Right lobe of liver (tissue), 6 donors: ENCODE measurements around the gene KCNQ1. TPM values are rescaled to one million over a fixed set of nuclear protein-coding genes. Genes with fewer than 3 reads are reported as not detected.

Experiments
- ATAC-seq, 4 donors: fragments of 200-7000 bp; cut with Tn5 transposase; one replicate each; pipeline ENCODE4 v1.9.1; 2020; ENCODE audit warnings: mild to moderate bottlenecking in 4 of 4, moderate library complexity in 4 of 4
- DNase-seq, 3 donors: peaks; one replicate each; pipeline ENCODE4 v3.0.0-alpha.2; 2020
- H3K27ac ChIP-seq, 3 donors: fragments of 200-600 bp; one replicate each; pipeline ENCODE4 v1.8.0; 2022
- H3K27me3 ChIP-seq, 2 donors: fragments of 200-600 bp; one replicate each; pipeline ENCODE4 v1.8.0; 2022
- H3K36me3 ChIP-seq, 4 donors: fragments of 200-600 bp; sonication (generic) in 1 of 4; one replicate each; pipeline versions ENCODE4 v1.5.1 to v1.8.0; 2017 to 2022; ENCODE audit warnings: control low read depth in 1 of 4
- H3K4me1 ChIP-seq, 4 donors: fragments of 200-600 bp; sonication (generic) in 1 of 4; one replicate each; pipeline versions ENCODE4 v1.5.1 to v1.8.0; 2017 to 2022; ENCODE audit warnings: control low read depth in 1 of 4
- H3K4me3 ChIP-seq, 3 donors: fragments of 200-600 bp; one replicate each; pipeline ENCODE4 v1.8.0; 2022
- H3K9me3 ChIP-seq, 4 donors: fragments of 200-600 bp; sonication (generic) in 1 of 4; one replicate each; pipeline versions ENCODE4 v1.5.1 to v1.8.0; 2017 to 2022; ENCODE audit warnings: control low read depth in 1 of 4
- POLR2A ChIP-seq: fragments of 450-650 bp; IDR thresholded peaks from one replicate; pipeline ENCODE4 v1.6.1; 2017; ENCODE audit warnings: antibody characterized with exemption, mild to moderate bottlenecking
- WGBS: methylation state at CpG from one replicate; pipeline ENCODE4 v1.1.6; 2018; ENCODE audit warnings: low coverage, low lambda C conversion rate; ENCODE audit not compliant: insufficient coverage; ENCODE audit errors: missing lambda C conversion rate; 5-methylcytosine and 5-hydroxymethylcytosine counted together
- intact Hi-C, 2 donors: fragments of 100-400 bp; cut with DNase I; formaldehyde crosslinking; loops; one replicate each; pipeline versions ENCODE4 v1.11.2 to v1.14.1; 2022
- total RNA-seq, 6 experiments: library from RNA; depleted of rRNA in 2 of 6; stranded (reverse); fragments of >200 nt in 2 of 6; fragmentation: NEBNext Ultra II Directional in 3 of 6; extraction: Animal tissue kit (Norgen Biotek cat#: 25700) in 3 of 6; gene quantifications; one replicate each; pipeline versions ENCODE4 v1.1.0 to v1.2.4, GENCODE V29; 2016 to 2023
- TF ChIP-seq, protein P1 (sequence below), 4 donors: fragments of 200-600 bp in 3 of 4; fragments of 450-650 bp in 1 of 4; IDR thresholded peaks; one replicate each; pipeline versions ENCODE4 v1.5.1 to v1.8.0; 2016 to 2022; ENCODE audit warnings: antibody characterized with exemption in 4 of 4, mild to moderate bottlenecking in 2 of 4
- donor health status: DM: no; HTN: yes; CAD: no.
- donor health status: DM: no; HTN: no; CAD: no.
- donor health status: DM: no; HTN: no; CAD: no.
- donor health status: DM: no; HTN: yes; CAD: no.
- donor health status: DM: no; HTN: yes; CAD: no.

Gene KCNQ1
- total RNA-seq, 6 experiments from 2014 or later, result 0.61 to 2.4 (median 1.8) TPM

DNA sequence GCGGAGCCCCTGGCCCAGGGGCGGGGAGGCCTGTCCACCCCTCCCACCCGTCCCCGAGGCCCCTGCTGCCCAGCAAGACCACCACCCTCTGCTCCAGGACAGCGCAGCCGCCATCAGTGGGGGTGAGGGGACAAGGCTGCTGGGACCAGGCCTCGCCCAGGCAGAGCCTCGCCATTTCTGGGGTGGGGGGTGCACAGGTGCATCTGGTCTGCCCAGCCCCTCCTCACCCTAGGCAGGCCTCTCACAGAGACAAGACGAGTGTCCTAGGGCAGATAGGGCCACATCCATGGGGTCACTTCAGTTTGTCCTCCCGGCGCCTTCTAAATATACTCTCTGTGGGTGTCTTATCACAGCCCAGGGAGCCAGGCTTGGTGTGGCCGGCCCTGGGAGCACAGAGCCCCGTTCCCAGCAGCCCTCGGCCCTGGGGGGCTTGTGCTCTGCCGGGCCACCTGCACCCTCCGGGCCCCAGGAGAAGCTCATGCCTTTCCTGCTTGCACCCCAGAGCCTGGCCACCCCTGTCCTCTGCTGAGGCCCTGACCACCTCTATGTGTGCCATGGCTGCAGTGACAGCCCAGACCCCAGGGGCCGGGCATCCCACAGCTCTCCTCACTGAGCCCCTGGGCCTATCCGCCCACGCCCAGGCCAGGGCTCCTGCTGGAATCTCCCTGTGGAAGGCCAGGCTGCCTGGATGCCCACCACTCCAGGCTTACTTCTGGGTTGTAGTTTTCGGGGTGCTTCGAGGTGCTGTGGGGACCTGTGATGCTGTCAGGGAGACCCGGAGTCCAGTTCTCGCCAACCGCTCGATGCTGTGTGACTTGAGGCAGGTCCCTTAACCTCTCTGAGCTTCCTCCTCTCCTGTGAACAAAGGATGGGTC lies 70.8 kb downstream of the KCNQ1 start:
- Histone ChIP-seq H3K27ac (no peak overlapping the region), H3K4me1 (no peaks in the 10 kb centered on the region), H3K9me3 (no peaks in the 10 kb centered on the region), H3K36me3 (no peaks in the 10 kb centered on the region), H3K4me3 (no peak overlapping the region), H3K27me3 (no peaks in the 10 kb centered on the region)
- intact Hi-C loops, result loop anchor here in 1 of 2 donors (10.0 kb wide), 1 partner anchor 71 kb away; the partner anchor contains the start of genes KCNQ1 and TRPM5
- DNase-seq (peak in 2 of 3 donors; percentile 15 to 38), ATAC-seq (no peak)
- 55% methylated on average over 4 of the region's 25 CpGs for WGBS
- TF ChIP-seq, protein P1, sequence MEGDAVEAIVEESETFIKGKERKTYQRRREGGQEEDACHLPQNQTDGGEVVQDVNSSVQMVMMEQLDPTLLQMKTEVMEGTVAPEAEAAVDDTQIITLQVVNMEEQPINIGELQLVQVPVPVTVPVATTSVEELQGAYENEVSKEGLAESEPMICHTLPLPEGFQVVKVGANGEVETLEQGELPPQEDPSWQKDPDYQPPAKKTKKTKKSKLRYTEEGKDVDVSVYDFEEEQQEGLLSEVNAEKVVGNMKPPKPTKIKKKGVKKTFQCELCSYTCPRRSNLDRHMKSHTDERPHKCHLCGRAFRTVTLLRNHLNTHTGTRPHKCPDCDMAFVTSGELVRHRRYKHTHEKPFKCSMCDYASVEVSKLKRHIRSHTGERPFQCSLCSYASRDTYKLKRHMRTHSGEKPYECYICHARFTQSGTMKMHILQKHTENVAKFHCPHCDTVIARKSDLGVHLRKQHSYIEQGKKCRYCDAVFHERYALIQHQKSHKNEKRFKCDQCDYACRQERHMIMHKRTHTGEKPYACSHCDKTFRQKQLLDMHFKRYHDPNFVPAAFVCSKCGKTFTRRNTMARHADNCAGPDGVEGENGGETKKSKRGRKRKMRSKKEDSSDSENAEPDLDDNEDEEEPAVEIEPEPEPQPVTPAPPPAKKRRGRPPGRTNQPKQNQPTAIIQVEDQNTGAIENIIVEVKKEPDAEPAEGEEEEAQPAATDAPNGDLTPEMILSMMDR (IDR thresholded peaks at IDR 0.05), result no peak
- no peak for TF ChIP-seq POLR2A

DNA sequence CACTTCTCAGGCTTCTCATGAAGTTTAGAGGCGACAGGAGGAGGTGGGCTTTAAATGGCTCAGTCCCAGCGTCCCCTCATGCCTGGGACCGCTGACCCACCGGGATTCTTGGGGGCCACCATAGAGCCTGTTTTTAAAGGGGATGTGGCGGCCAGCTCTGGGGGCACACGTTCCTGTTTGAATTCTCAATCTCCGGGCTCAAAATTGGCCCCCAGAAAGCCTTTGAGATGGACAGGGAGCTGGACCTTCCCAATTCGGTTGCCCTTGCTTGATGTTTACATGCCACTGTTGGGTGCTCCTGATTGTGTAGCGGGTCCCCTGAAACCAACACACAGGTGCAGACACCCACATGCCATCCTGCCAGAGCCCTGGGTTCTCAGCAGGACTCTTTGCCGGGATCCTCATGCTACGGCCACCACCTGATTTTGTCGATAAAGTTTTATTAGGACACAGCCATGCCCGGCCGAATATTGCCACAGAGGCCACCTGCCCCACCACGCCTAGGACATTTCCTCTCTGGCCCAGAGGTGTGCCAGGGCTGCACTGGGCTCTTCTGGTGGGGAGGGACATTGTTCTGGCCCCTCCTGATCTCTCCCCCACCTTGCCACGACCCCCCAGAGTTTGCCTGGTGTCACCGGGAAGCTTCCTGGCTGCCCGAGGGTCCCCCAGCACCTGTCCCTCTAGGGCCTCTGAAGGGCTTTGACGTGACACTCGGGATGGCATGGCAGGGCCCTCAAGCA lies 71.6 kb downstream of the KCNQ1 start:
- H3K4me3 ChIP-seq, result no peak overlapping the region
- H3K27me3 ChIP-seq, result no peaks in the 10 kb centered on the region
- DNase-seq (peak in 2 of 3 donors; percentile 11 to 41), ATAC-seq (no peak)
- no peaks in the 10 kb centered on the region for H3K4me1 ChIP-seq
- intact Hi-C loops, result loop anchor here in 1 of 2 donors (10.0 kb wide), 1 partner anchor 72 kb away; the partner anchor contains the start of genes KCNQ1 and TRPM5
- WGBS, result no CpG with 5 or more reads among the region's 20 CpGs
- H3K9me3 ChIP-seq, result no peaks in the 10 kb centered on the region
- no peak overlapping the region for H3K27ac ChIP-seq
- no peaks in the 10 kb centered on the region for H3K36me3 ChIP-seq
- no peak for TF ChIP-seq POLR2A
- TF ChIP-seq, protein P1 (IDR thresholded peaks at IDR 0.05), result no peak

DNA sequence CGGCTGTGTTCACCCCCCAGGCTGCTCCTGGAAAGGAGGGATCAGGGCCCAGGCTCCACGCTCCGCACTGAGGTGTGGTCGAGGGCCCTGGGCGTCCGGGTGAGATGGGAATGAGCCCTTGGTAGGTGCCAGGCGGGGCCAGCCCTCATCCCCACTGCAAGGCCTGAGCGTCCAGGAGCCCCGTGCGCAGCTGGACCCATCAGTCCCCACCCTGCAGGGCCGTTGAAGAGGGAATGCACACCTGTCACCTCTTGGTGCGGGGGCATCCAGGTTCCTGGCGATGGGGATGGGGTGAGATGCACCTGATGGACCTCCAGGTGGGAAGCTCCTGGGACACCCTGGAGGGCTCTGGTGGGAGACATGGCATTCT lies 72.2 kb downstream of the KCNQ1 start:
- Histone ChIP-seq H3K9me3 (no peaks in the 10 kb centered on the region), H3K27me3 (no peaks in the 10 kb centered on the region), H3K27ac (no peak overlapping the region), H3K4me3 (no peak overlapping the region), H3K36me3 (no peaks in the 10 kb centered on the region), H3K4me1 (no peaks in the 10 kb centered on the region)
- 33% methylated on average over 1 of the region's 13 CpGs for WGBS
- peak in 2 of 3 donors; percentile 11 to 38 for DNase-seq
- intact Hi-C loops, result loop anchor here in 1 of 2 donors (10.0 kb wide), 1 partner anchor 72 kb away; the partner anchor contains the start of genes KCNQ1 and TRPM5
- ATAC-seq, result no peak
- no peak for TF ChIP-seq POLR2A
- TF ChIP-seq, protein P1 (IDR thresholded peaks at IDR 0.05), result no peak

DNA sequence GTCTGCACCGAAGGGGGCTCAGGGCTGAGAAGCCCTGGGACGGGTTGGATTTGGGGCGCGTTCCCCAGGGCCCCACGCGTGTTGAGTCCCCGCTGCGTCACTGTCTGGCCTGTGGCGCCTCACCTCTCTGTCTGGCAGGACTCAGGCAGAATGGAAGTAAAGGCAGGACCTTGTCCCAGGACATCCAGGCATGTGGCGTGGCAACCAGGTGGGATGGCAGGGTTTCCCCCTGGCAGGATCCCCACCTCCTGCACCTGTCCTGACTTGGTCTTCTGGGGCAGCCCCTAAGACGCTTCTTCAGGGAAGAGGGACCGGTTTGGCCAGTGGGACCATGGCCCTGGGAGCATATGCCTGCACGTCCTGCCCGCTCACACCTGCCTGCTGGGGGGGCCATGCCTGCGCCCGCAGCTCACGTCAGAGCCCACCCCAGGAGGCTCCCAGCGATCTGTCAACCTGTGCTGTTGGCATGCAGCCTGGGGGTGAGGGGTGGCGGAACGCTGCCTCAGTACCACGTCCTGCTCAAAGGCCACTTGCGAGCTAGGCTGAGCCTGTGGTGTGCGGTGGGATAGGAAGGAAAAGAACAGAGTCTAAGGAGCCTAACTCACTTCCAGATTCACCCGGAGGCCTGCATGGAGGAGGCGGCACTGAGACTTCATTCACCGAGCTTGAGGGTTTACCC lies 72.7 kb downstream of the KCNQ1 start:
- intact Hi-C loops, result loop anchor here in 1 of 2 donors (10.0 kb wide), 1 partner anchor 73 kb away; the partner anchor contains the start of genes KCNQ1 and TRPM5
- no peaks in the 10 kb centered on the region for H3K36me3 ChIP-seq
- no peak overlapping the region for H3K27ac ChIP-seq
- DNase-seq (peak; percentile 7 to 42 (median 31)), ATAC-seq (no peak)
- no peaks in the 10 kb centered on the region for H3K9me3 ChIP-seq
- no CpG with 5 or more reads among the region's 26 CpGs for WGBS
- no peaks in the 10 kb centered on the region for H3K27me3 ChIP-seq
- no peak overlapping the region for H3K4me3 ChIP-seq
- H3K4me1 ChIP-seq, result no peaks in the 10 kb centered on the region
- TF ChIP-seq POLR2A, result no peak
